ENCODE data around the gene BRSK2.

Gene BRSK2

GRCh38 chr11:1462698-1462975, 72.9 kb downstream of the BRSK2 start:
- H3K9me3 ChIP-seq (ENCODE audit: low read length): no peaks in the 10 kb centered on the region
- no peak overlapping the region for H3K4me3 ChIP-seq (ENCODE audit: low read depth, low read length, poor library complexity, severe bottlenecking)
- no peaks in the 10 kb centered on the region for H3F3A ChIP-seq (ENCODE audit: insufficient read depth, low read length)
- no peaks in the 10 kb centered on the region for H3K79me2 ChIP-seq (ENCODE audit: insufficient read depth, low read length)
- TF ChIP-seq, protein P1, sequence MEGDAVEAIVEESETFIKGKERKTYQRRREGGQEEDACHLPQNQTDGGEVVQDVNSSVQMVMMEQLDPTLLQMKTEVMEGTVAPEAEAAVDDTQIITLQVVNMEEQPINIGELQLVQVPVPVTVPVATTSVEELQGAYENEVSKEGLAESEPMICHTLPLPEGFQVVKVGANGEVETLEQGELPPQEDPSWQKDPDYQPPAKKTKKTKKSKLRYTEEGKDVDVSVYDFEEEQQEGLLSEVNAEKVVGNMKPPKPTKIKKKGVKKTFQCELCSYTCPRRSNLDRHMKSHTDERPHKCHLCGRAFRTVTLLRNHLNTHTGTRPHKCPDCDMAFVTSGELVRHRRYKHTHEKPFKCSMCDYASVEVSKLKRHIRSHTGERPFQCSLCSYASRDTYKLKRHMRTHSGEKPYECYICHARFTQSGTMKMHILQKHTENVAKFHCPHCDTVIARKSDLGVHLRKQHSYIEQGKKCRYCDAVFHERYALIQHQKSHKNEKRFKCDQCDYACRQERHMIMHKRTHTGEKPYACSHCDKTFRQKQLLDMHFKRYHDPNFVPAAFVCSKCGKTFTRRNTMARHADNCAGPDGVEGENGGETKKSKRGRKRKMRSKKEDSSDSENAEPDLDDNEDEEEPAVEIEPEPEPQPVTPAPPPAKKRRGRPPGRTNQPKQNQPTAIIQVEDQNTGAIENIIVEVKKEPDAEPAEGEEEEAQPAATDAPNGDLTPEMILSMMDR (IDR thresholded peaks at IDR 0.05; ENCODE audit: low read length): no peak
- TF ChIP-seq EZH2 (IDR thresholded peaks at IDR 0.05; ENCODE audit: borderline replicate concordance, low read length): no peak
- H3K9ac ChIP-seq (ENCODE audit: low read length): no peak overlapping the region
- no peaks in the 10 kb centered on the region for H3K9me2 ChIP-seq (ENCODE audit: low read depth, low read length)
- H3K27ac ChIP-seq (ENCODE audit: low read depth, low read length, poor library complexity, severe bottlenecking): no peak overlapping the region
- H3K4me1 ChIP-seq (ENCODE audit: insufficient read depth, low read length, severe bottlenecking): no peaks in the 10 kb centered on the region
- H2AFZ ChIP-seq (ENCODE audit: low read length): no peak overlapping the region
- H3K4me2 ChIP-seq (ENCODE audit: low read length): no peak overlapping the region
- no peaks in the 10 kb centered on the region for H4K20me1 ChIP-seq (ENCODE audit: insufficient read depth, low read length)
- H3K27me3 ChIP-seq (ENCODE audit: insufficient read depth, low read length): no peaks in the 10 kb centered on the region; the same call in 1 of the 2 replicates
- no peaks in the 10 kb centered on the region for H3K36me3 ChIP-seq (ENCODE audit: insufficient read depth, low read length)

DNA sequence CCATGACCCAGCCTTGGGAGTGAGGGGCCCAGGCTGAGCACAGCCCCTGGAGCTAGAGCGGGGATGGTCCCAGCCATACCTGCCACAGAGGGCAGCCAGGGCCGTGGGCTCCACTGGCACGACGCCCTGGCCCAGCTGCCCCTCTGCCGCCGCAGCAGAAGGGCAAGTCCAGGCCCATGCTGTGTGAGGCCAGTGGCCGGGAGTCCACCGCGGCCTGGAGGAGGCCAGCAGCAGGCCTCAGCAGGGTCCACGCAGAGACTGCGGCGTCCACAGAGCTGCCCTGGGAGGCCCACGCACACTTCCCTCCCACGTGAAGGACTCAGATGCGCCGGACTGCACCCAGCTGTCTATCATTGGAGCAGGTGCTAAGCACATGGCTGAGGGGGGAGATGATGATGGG, 73.3 kb downstream of the BRSK2 start:
- no peak for TF ChIP-seq EZH2 (IDR thresholded peaks at IDR 0.05; ENCODE audit: borderline replicate concordance, low read length)
- TF ChIP-seq, protein P1 (IDR thresholded peaks at IDR 0.05; ENCODE audit: low read length): no peak
- no peak overlapping the region for H3K27ac ChIP-seq (ENCODE audit: low read depth, low read length, poor library complexity, severe bottlenecking)
- H3K9me3 ChIP-seq (ENCODE audit: low read length): no peaks in the 10 kb centered on the region
- H4K20me1 ChIP-seq (ENCODE audit: insufficient read depth, low read length): no peaks in the 10 kb centered on the region
- H3K79me2 ChIP-seq (ENCODE audit: insufficient read depth, low read length): no peaks in the 10 kb centered on the region
- H3F3A ChIP-seq (ENCODE audit: insufficient read depth, low read length): no peaks in the 10 kb centered on the region
- no peak overlapping the region for H3K4me2 ChIP-seq (ENCODE audit: low read length)
- H3K9ac ChIP-seq (ENCODE audit: low read length): no peak overlapping the region
- no peaks in the 10 kb centered on the region for H3K4me1 ChIP-seq (ENCODE audit: insufficient read depth, low read length, severe bottlenecking)
- no peaks in the 10 kb centered on the region for H3K36me3 ChIP-seq (ENCODE audit: insufficient read depth, low read length)
- H3K9me2 ChIP-seq (ENCODE audit: low read depth, low read length): no peaks in the 10 kb centered on the region
- no peak overlapping the region for H2AFZ ChIP-seq (ENCODE audit: low read length)
- H3K4me3 ChIP-seq (ENCODE audit: low read depth, low read length, poor library complexity, severe bottlenecking): no peak overlapping the region
- no peaks in the 10 kb centered on the region; the same call in 1 of the 2 replicates for H3K27me3 ChIP-seq (ENCODE audit: insufficient read depth, low read length)

DNA sequence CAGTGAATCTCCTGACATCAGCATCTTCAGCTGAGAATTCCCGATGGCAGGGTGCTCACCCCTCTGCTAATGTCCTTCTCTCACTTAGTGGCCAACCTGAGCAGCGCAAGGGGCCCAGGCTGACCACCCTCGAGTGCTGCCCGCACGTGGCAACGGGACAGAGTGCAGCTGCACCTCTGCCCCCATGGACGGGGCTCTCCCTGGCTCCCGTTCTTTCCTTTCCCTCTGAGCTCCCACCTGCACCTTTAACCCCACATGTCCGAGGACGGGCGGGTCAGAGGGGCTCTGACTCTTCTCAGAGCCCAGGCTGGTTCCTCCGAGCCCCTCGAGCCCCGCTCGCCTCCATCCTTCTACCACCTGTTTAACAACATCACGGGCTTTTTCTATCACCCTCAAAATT, 77.0 kb downstream of the BRSK2 start:
- Histone ChIP-seq H3K9ac (ENCODE audit: low read length) (no peak overlapping the region), H3K4me2 (ENCODE audit: low read length) (no peak overlapping the region), H3K9me2 (ENCODE audit: low read depth, low read length) (no peaks in the 10 kb centered on the region), H2AFZ (ENCODE audit: low read length) (no peak overlapping the region), H4K20me1 (ENCODE audit: insufficient read depth, low read length) (no peaks in the 10 kb centered on the region), H3F3A (ENCODE audit: insufficient read depth, low read length) (no peaks in the 10 kb centered on the region), H3K27me3 (ENCODE audit: insufficient read depth, low read length) (no peaks in the 10 kb centered on the region), H3K79me2 (ENCODE audit: insufficient read depth, low read length) (no peaks in the 10 kb centered on the region), H3K4me1 (ENCODE audit: insufficient read depth, low read length, severe bottlenecking) (no peaks in the 10 kb centered on the region), H3K4me3 (ENCODE audit: low read depth, low read length, poor library complexity, severe bottlenecking) (no peak overlapping the region), H3K9me3 (ENCODE audit: low read length) (no peaks in the 10 kb centered on the region), H3K36me3 (ENCODE audit: insufficient read depth, low read length) (no peaks in the 10 kb centered on the region), H3K27ac (ENCODE audit: low read depth, low read length, poor library complexity, severe bottlenecking) (no peak overlapping the region)
- TF ChIP-seq, protein P1 (IDR thresholded peaks at IDR 0.05; ENCODE audit: low read length): no peak
- TF ChIP-seq EZH2 (IDR thresholded peaks at IDR 0.05; ENCODE audit: borderline replicate concordance, low read length): no peak
